Left lobe of liver (tissue), 2 donors: ENCODE measurements around the gene SLFN14. TPM values are rescaled to one million over a fixed set of nuclear protein-coding genes. Genes with fewer than 3 reads are reported as not detected.
"Not testable (repeated sequence)": the region's sequence is repeated elsewhere in the genome, so short reads cannot be mapped to it uniquely, and the experiment has no call there.

Experiments used
- ATAC-seq: fragments of 200-7000 bp; cut with Tn5 transposase; one replicate; pipeline ENCODE4 v1.9.1; 2020; ENCODE audit warnings: mild to moderate bottlenecking, moderate library complexity
- DNase-seq: peaks from one replicate; pipeline ENCODE4 v3.0.0-alpha.2; 2020; ENCODE audit warnings: low spot score
- total RNA-seq: library from RNA; stranded (reverse); gene quantifications from one replicate; pipeline ENCODE4 v1.2.1, GENCODE V29; 2021
- donor health status: DM: no; HTN: no; CAD: no; lungs with moderate emphysema.
- donor health status: DM: no; HTN: yes; CAD: no.

Gene SLFN14
- total RNA-seq, 1 donor from 2014 or later: 0.05 TPM

GRCh38 chr17:35523296-35523695 lies 37.3 kb downstream of the SLFN14 start:
- ATAC-seq: no peak

GRCh38 chr17:35521654-35522256 lies 38.9 kb downstream of the SLFN14 start:
- DNase-seq, ATAC-seq: not testable (repeated sequence)

More at GRCh38 chr17:35523296-35523695, 37.3 kb downstream of the SLFN14 start:
- DNase-seq: no peak

- ATAC-seq (no peak), DNase-seq (no peak)
Observed at GRCh38 chr17:35521150-35521549, 39.5 kb downstream of the SLFN14 start.

GRCh38 chr17:35519906-35520442 lies 40.6 kb downstream of the SLFN14 start:
- DNase-seq (no peak), ATAC-seq (no peak)

- DNase-seq (no peak), ATAC-seq (no peak)
Observed at GRCh38 chr17:35519439-35519838, 41.2 kb downstream of the SLFN14 start.

- not testable (repeated sequence) for ATAC-seq
Observed at GRCh38 chr17:35518431-35518830, 42.2 kb downstream of the SLFN14 start.

GRCh38 chr17:35515027-35515426 lies 45.6 kb downstream of the SLFN14 start:
- no peak for DNase-seq
- no peak for ATAC-seq

More at GRCh38 chr17:35518431-35518830, 42.2 kb downstream of the SLFN14 start:
- not testable (repeated sequence) for DNase-seq

- no peak for ATAC-seq
- DNase-seq: no peak
Observed at GRCh38 chr17:35514564-35514963, 46.1 kb downstream of the SLFN14 start.

Other genes starting within 250 kb of the SLFN14 start
- 2.7 TPM for gene SLFN11, start 187.2 kb downstream of the SLFN14 start, total RNA-seq
- 0.73 TPM for gene SLFN12, start 128.3 kb downstream of the SLFN14 start, total RNA-seq
- 1.6 TPM for gene SLFN13, start 112.1 kb downstream of the SLFN14 start, total RNA-seq
- 0.30 TPM for gene SLFN12L, start 23.1 kb downstream of the SLFN14 start, total RNA-seq
- 5.3 TPM for gene PEX12, start 17.8 kb upstream of the SLFN14 start, total RNA-seq
- gene AP2B1, start 26.5 kb upstream of the SLFN14 start, total RNA-seq: 39.6 TPM
- 2.3 TPM for gene RASL10B, start 170.8 kb upstream of the SLFN14 start, total RNA-seq
- gene GAS2L2, start 192.4 kb upstream of the SLFN14 start, total RNA-seq: not detected
- not detected for gene C17orf50, start 200.1 kb upstream of the SLFN14 start, total RNA-seq
- gene MMP28, start 234.8 kb upstream of the SLFN14 start, total RNA-seq: 0.45 TPM
- gene TAF15, start 248.7 kb upstream of the SLFN14 start, total RNA-seq: 63.1 TPM